ENCODE results near the gene SH2D1A.
"Not testable (repeated sequence)": the region's sequence is repeated elsewhere in the genome, so short reads cannot be mapped to it uniquely, and the experiment has no call there.

Gene SH2D1A

DNA sequence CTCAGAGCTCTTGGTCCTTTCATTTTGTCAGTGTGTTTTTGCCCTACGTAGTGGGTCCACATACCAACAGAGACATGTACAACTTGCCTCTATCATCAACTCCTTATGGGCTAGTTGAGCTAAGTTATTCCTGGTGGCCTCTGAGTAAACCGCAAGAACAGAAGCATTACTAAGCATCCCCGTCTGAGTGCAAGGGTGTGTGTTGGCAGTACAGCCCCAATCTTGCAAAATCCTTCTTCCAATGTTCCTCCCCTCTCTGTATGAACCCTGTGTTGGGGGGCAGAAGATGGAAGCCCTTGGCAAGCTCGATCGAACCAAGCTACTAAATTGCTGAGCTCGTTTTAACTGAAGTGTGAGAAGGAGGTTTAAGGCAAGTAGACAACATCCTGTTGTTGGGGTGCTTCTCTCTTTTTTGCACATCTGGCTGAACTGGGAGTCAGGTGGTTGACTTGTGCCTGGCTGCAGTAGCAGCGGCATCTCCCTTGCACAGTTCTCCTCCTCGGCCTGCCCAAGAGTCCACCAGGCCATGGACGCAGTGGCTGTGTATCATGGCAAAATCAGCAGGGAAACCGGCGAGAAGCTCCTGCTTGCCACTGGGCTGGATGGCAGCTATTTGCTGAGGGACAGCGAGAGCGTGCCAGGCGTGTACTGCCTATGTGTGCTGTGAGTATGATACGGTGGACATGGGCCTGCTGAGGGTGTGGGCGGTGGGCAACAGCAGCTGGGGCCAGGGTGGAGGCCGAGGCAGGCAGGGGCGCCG is at the start of gene SH2D1A:
TSS of gene SH2D1A (plus strand) at position 447 of the 760 bp plus-strand sequence. CDS start at position 527, 80 bp downstream.
- H3K27me3 ChIP-seq (ENCODE audit: insufficient read depth, low read length): no peaks in the 10 kb centered on the region
- no peaks in the 10 kb centered on the region for H3K4me1 ChIP-seq (ENCODE audit: insufficient read depth, low read length)
- no peaks in the 10 kb centered on the region for H3K36me3 ChIP-seq (ENCODE audit: insufficient read depth, low read depth, low read length)
- no peak within 1 kb of the TSS for H3K4me3 ChIP-seq (ENCODE audit: low read length)
- no peak within 1 kb of the TSS for H3K27ac ChIP-seq (ENCODE audit: low read length)
- H3K9ac ChIP-seq (ENCODE audit: low read depth, low read length): no peak within 1 kb of the TSS
- no peaks in the 10 kb centered on the region for H3K9me3 ChIP-seq (ENCODE audit: insufficient read depth, low read depth, low read length)

DNA sequence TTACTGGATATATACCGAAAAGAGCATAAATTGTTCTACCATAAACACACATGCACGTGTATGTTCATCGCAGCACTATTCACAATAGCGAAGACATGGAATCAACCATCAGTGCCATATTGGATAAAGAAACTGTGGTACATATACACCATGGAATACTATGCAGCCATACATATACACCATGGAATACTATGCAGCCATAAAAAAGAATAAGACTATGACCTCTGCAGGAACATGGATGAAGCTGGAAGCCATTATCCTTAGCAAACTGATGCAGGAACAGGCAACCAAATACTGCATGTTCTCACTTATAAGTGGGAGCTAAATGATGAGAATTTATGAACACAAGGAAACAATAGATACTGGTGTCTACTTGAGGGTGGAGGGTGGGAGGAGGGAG is 47.0 kb upstream of the SH2D1A start:
- H3K9me3 ChIP-seq (ENCODE audit: insufficient read depth, low read depth, low read length); H3K9ac ChIP-seq (ENCODE audit: low read depth, low read length); H3K27me3 ChIP-seq (ENCODE audit: insufficient read depth, low read length); H3K36me3 ChIP-seq (ENCODE audit: insufficient read depth, low read depth, low read length); H3K27ac ChIP-seq (ENCODE audit: low read length); H3K4me3 ChIP-seq (ENCODE audit: low read length); H3K4me1 ChIP-seq (ENCODE audit: insufficient read depth, low read length): not testable (repeated sequence)

DNA sequence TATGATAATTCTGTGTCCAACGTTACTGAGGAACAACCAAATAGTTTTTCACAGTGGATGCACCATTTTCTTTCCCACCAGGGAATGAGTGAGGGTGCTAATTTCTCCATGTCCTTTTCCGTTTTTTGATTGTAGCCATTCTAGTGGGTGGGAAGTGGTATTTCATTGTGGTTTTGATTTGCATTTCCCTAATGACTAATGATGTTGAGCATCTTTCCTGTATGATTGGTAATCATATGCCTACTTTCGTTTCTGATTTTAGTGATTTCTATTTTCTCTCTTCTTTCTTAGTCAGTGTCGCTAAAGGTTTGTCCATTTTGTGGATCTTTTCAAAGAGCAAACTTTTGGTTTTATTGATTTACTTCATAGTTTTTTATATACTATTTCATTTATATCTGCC is 46.0 kb upstream of the SH2D1A start:
- Histone ChIP-seq H3K4me3 (ENCODE audit: low read length) (no peak overlapping the region), H3K27me3 (ENCODE audit: insufficient read depth, low read length) (no peaks in the 10 kb centered on the region), H3K9me3 (ENCODE audit: insufficient read depth, low read depth, low read length) (no peaks in the 10 kb centered on the region)

DNA sequence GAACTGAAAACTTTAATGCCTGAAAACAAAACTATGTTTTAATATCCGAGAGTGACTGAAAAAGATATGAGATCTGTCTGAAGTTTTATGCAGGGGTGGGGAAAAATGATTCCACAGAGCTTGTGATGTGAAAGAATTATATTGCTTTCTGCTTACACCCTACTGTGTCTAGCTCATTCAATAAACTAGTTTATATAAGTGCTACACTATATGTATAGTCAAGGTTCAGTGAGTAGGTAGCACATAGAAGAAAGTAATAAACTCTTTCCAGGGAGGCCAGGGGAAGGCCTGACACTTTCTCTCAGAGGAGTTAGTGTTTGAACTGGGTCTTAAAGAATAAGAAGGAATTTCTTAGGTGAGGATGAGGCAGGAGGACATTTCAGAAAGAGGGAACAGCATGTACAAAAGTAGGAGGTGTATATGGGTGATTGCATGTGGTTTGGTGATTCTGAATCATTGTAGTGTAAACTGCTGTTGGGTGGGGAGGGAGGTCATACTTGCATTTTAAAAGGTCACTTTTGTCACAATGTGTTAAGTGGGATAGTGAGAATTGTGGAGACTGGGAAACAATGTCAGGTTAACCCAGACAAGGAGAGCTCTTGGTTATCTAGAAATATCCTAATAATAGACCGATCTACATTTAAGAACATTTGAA is 39.0 kb upstream of the SH2D1A start:
- H3K36me3 ChIP-seq (ENCODE audit: insufficient read depth, low read depth, low read length): no peaks in the 10 kb centered on the region
- no peaks in the 10 kb centered on the region for H3K4me1 ChIP-seq (ENCODE audit: insufficient read depth, low read length)
- H3K27ac ChIP-seq (ENCODE audit: low read length): no peak overlapping the region
- no peaks in the 10 kb centered on the region for H3K9me3 ChIP-seq (ENCODE audit: insufficient read depth, low read depth, low read length)
- no peaks in the 10 kb centered on the region for H3K27me3 ChIP-seq (ENCODE audit: insufficient read depth, low read length)
- H3K9ac ChIP-seq (ENCODE audit: low read depth, low read length): no peak overlapping the region
- H3K4me3 ChIP-seq (ENCODE audit: low read length): no peak overlapping the region

More for the DNA sequence above, 46.0 kb upstream of the SH2D1A start:
- Histone ChIP-seq H3K9ac (ENCODE audit: low read depth, low read length) (no peak overlapping the region), H3K27ac (ENCODE audit: low read length) (no peak overlapping the region), H3K4me1 (ENCODE audit: insufficient read depth, low read length) (no peaks in the 10 kb centered on the region), H3K36me3 (ENCODE audit: insufficient read depth, low read depth, low read length) (no peaks in the 10 kb centered on the region)

DNA sequence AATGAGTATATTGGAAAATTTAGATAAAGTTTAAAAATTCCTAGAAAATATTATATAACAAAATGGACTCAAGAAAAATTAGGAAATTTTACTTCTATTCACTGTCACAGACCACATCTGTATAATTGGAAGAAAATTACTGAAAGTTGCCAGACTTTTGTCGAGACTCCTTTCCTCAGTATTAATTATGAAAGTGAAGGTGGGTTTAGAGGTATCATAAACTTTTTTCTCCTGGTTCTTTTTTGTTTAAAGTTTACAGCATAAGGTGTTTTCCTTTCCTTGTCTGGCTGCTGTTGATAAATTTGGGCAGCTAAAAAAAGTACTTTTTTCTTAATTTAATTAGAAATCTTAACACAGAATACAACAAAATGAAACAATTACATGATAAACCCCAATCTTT is 20.6 kb upstream of the SH2D1A start:
- no peak overlapping the region for H3K9ac ChIP-seq (ENCODE audit: low read depth, low read length)
- no peaks in the 10 kb centered on the region for H3K36me3 ChIP-seq (ENCODE audit: insufficient read depth, low read depth, low read length)
- H3K9me3 ChIP-seq (ENCODE audit: insufficient read depth, low read depth, low read length): no peaks in the 10 kb centered on the region
- no peak overlapping the region for H3K27ac ChIP-seq (ENCODE audit: low read length)
- no peaks in the 10 kb centered on the region for H3K4me1 ChIP-seq (ENCODE audit: insufficient read depth, low read length)
- H3K4me3 ChIP-seq (ENCODE audit: low read length): no peak overlapping the region
- H3K27me3 ChIP-seq (ENCODE audit: insufficient read depth, low read length): no peaks in the 10 kb centered on the region

DNA sequence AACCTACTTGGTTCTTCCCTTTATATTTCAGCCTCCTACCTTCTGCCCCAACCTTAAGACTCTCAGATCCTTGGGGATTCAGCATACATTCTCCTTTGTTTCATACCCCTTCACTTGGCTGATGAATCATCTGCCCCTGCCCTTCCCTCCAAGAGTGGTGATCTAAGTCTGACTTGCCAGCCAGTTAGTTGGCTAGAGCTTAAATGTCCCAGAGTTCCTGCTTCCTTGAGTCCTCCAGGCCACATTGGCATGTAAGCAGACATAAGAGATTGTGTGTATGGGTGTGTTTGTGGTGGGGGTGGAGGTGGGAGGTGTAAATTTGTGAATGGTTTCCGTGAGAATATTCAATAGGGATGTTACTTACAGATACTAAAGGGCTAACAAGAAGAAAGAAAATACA is 17.6 kb upstream of the SH2D1A start:
- H3K36me3 ChIP-seq (ENCODE audit: insufficient read depth, low read depth, low read length): no peaks in the 10 kb centered on the region
- H3K9ac ChIP-seq (ENCODE audit: low read depth, low read length): no peak overlapping the region
- H3K27ac ChIP-seq (ENCODE audit: low read length): no peak overlapping the region
- no peaks in the 10 kb centered on the region for H3K4me1 ChIP-seq (ENCODE audit: insufficient read depth, low read length)
- H3K4me3 ChIP-seq (ENCODE audit: low read length): no peak overlapping the region
- H3K27me3 ChIP-seq (ENCODE audit: insufficient read depth, low read length): no peaks in the 10 kb centered on the region
- H3K9me3 ChIP-seq (ENCODE audit: insufficient read depth, low read depth, low read length): no peaks in the 10 kb centered on the region

DNA sequence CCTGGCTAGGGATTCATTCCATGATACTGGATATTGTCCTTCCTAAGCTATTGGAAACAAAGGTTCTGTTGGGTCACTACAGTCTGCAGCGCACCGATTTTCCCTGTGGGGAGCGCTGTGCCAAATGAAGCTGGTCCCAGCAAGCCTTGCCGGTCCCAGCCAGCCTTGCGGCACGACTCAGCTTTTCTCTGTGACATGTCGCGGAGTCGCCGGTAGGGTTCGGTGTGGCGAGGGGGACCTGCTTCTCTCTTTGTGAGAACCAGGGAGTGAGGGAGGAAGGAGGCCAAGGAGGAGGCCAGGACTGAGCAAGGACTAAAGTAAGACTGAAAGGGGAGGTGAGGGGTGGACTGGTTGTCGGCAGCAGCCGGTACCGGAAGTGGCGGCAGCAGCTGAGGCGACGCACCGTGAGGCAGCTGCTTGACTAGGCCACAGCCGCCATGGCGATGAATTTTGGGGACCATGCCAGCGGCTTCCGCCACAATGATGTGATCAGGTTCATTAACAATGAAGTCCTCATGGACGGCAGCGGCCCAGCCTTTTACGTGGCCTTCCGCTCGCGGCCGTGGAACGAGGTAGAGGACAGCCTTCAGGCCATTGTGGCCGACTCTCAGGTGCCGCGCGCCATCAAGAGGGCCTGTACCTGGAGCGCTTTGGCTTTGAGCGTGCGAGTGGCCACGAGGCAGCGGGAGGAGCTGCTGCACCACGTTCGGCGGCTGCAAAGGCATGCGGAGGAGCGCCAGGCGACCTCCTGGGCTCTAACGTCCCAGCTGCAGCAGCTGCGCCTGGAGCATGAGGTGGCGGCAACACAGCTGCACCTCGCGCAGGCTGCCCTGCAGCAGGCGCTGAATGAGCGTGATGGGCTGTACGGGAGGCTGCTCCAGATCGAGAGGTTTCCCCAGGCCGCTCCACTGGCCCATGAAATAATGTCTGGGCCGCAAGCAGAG is 13.6 kb upstream of the SH2D1A start, which contains the start of gene TEX13D:
TSS of gene TEX13D (plus strand) at position 180 of the 944 bp plus-strand sequence. CDS start at position 438, 258 bp downstream.
- Histone ChIP-seq H3K9me3 (ENCODE audit: insufficient read depth, low read depth, low read length) (no peaks in the 10 kb centered on the region), H3K27me3 (ENCODE audit: insufficient read depth, low read length) (no peaks in the 10 kb centered on the region), H3K4me1 (ENCODE audit: insufficient read depth, low read length) (no peaks in the 10 kb centered on the region), H3K27ac (ENCODE audit: low read length) (no peak within 1 kb of the TSS), H3K4me3 (ENCODE audit: low read length) (no peak within 1 kb of the TSS), H3K36me3 (ENCODE audit: insufficient read depth, low read depth, low read length) (no peaks in the 10 kb centered on the region), H3K9ac (ENCODE audit: low read depth, low read length) (no peak within 1 kb of the TSS)

DNA sequence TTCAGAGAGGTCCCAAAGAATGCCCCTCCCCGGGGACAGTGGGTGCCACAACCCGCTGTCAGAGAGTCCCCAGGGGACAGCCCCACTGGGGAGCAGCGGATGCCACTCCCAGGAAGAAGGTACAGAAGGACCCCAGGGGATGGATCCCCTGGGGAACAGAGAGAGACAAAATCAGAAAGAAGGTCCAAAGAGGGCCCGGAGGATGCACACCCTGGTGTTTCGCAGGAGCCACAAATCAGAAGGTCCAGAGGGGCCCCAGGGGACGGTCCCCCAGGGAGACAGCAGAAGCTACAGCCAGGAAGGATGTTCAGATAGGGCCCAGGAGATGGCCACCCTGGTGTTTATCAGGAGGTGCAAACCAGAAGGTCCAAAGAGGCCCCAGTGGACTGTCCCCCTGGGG is 12.5 kb upstream of the SH2D1A start:
- Histone ChIP-seq H3K4me1 (ENCODE audit: insufficient read depth, low read length) (no peaks in the 10 kb centered on the region), H3K9me3 (ENCODE audit: insufficient read depth, low read depth, low read length) (no peaks in the 10 kb centered on the region), H3K4me3 (ENCODE audit: low read length) (no peak overlapping the region), H3K27me3 (ENCODE audit: insufficient read depth, low read length) (no peaks in the 10 kb centered on the region), H3K9ac (ENCODE audit: low read depth, low read length) (no peak overlapping the region), H3K27ac (ENCODE audit: low read length) (no peak overlapping the region), H3K36me3 (ENCODE audit: insufficient read depth, low read depth, low read length) (no peaks in the 10 kb centered on the region)

DNA sequence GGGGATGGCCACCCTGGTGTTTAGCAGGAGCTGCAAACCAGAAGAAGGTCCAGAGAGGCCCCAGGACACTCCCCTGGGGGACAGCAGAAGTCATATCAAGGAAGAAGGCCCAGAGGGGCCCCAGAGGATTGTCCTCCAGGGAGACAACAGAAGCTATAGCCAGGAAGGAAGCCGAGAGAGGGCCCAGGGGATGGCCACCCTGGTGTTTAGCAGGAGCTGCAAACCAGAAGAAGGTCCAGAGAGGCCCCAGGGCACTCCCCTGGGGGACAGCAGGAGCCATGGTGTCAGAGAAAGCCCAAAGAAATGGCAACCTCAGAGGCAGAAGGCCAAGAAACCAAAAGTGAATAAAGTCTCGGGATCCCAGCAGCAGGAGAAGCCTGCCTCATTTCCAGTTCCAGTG is 11.8 kb upstream of the SH2D1A start:
- H3K27ac ChIP-seq (ENCODE audit: low read length); H3K4me1 ChIP-seq (ENCODE audit: insufficient read depth, low read length); H3K9me3 ChIP-seq (ENCODE audit: insufficient read depth, low read depth, low read length); H3K9ac ChIP-seq (ENCODE audit: low read depth, low read length); H3K36me3 ChIP-seq (ENCODE audit: insufficient read depth, low read depth, low read length); H3K4me3 ChIP-seq (ENCODE audit: low read length); H3K27me3 ChIP-seq (ENCODE audit: insufficient read depth, low read length): not testable (repeated sequence)

DNA sequence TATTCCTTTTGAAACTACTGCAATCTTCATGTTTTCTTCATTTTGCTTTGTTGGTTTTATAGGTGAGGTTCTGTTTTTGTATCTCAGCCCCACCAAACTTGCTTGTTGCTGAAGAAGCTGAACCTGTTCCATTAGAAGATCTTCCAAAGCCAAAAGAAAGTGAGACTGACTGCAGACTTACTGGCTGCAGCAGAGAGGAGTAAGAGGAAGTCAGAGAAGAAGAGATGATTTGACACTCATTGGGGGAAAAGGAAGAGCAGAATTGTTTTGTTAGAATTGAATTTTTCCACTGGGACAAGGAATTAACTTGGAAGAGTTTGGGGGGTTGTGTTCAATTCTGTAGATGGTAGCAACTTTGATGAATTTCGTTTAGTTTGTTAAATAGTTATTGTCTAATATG is 10.8 kb upstream of the SH2D1A start:
- no peaks in the 10 kb centered on the region for H3K4me1 ChIP-seq (ENCODE audit: insufficient read depth, low read length)
- H3K27ac ChIP-seq (ENCODE audit: low read length): no peak overlapping the region
- H3K9me3 ChIP-seq (ENCODE audit: insufficient read depth, low read depth, low read length): no peaks in the 10 kb centered on the region
- no peaks in the 10 kb centered on the region for H3K27me3 ChIP-seq (ENCODE audit: insufficient read depth, low read length)
- no peaks in the 10 kb centered on the region for H3K36me3 ChIP-seq (ENCODE audit: insufficient read depth, low read depth, low read length)
- no peak overlapping the region for H3K4me3 ChIP-seq (ENCODE audit: low read length)
- no peak overlapping the region for H3K9ac ChIP-seq (ENCODE audit: low read depth, low read length)

DNA sequence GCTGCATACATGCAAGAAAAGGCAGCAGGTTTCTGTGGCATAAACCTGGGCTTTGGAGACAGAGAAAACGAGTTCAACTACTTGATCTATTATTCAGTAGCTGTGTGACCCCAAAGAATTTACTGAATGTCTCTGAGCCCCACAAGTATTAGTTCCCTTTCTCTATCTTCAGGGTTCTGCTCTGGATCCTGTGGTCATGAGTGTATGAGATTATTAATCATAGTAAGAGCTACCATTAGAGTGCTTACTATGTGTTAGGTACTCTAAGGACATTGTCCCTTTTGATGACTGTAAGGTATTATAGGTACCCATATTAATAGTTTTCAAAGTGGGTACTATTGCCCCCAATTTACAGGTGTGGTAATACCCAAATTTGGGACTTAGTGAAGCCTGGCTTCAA is 8.4 kb upstream of the SH2D1A start:
- no peak overlapping the region for H3K4me3 ChIP-seq (ENCODE audit: low read length)
- H3K36me3 ChIP-seq (ENCODE audit: insufficient read depth, low read depth, low read length): no peaks in the 10 kb centered on the region
- no peaks in the 10 kb centered on the region for H3K9me3 ChIP-seq (ENCODE audit: insufficient read depth, low read depth, low read length)
- H3K4me1 ChIP-seq (ENCODE audit: insufficient read depth, low read length): no peaks in the 10 kb centered on the region
- H3K9ac ChIP-seq (ENCODE audit: low read depth, low read length): no peak overlapping the region
- H3K27me3 ChIP-seq (ENCODE audit: insufficient read depth, low read length): no peaks in the 10 kb centered on the region
- no peak overlapping the region for H3K27ac ChIP-seq (ENCODE audit: low read length)
